Measurements from ENCODE around the gene ACSL1. TPM values are rescaled to one million over a fixed set of nuclear protein-coding genes. Genes with fewer than 3 reads are reported as not detected.
A peak's percentile ranks its signal among the peaks of the same experiment; 100 is the strongest.

The ACSL1 gene
- total RNA-seq, 2 donors from 2014 or later = 3.8 to 5.2 TPM

DNA sequence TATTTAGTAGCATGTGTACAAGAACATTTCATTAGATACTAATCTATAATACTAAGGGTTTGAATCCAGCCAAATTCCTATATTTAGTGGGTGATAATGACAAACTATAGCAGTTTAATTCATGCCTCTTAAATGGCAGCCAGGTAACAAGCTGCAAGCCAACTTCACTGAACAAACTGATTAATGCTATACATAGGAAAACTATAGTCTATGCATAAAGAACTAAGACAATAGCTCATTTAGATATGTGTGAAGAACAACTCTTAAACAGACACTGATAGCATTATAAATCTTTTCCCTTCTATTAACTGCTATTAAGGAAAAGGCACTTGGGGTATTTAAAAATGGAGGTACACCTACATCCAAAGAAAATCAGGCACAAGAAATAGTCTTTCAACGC, 19.1 kb downstream of the ACSL1 start:
- TF ChIP-seq, protein P1, sequence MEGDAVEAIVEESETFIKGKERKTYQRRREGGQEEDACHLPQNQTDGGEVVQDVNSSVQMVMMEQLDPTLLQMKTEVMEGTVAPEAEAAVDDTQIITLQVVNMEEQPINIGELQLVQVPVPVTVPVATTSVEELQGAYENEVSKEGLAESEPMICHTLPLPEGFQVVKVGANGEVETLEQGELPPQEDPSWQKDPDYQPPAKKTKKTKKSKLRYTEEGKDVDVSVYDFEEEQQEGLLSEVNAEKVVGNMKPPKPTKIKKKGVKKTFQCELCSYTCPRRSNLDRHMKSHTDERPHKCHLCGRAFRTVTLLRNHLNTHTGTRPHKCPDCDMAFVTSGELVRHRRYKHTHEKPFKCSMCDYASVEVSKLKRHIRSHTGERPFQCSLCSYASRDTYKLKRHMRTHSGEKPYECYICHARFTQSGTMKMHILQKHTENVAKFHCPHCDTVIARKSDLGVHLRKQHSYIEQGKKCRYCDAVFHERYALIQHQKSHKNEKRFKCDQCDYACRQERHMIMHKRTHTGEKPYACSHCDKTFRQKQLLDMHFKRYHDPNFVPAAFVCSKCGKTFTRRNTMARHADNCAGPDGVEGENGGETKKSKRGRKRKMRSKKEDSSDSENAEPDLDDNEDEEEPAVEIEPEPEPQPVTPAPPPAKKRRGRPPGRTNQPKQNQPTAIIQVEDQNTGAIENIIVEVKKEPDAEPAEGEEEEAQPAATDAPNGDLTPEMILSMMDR (conservative IDR thresholded peaks at IDR 0.05) = no peak
- Histone ChIP-seq H3K36me3 (ENCODE audit: control insufficient read depth, insufficient read depth, low read length) (peaks cover 5% of the 10 kb centered on the region), H3K9ac (ENCODE audit: extremely low read depth, low read length, poor library complexity, severe bottlenecking) (no peak overlapping the region), H3K9me3 (ENCODE audit: control insufficient read depth, low read length) (no peaks in the 10 kb centered on the region), H3K4me3 (ENCODE audit: low read length) (no peak overlapping the region), H3K4me1 (ENCODE audit: control insufficient read depth, insufficient read depth, low read length) (peaks cover 12% of the 10 kb centered on the region), H3K27ac (ENCODE audit: low read depth, low read length) (no peak overlapping the region), H3K27me3 (ENCODE audit: control insufficient read depth, insufficient read depth, low read length, poor library complexity, severe bottlenecking) (no peaks in the 10 kb centered on the region)
- Mint-ChIP-seq H3K27ac (no peak overlapping the region), H3K9me3 (no peaks in the 10 kb centered on the region), H3K4me1 (peaks cover 7% of the 10 kb centered on the region), H3K4me3 (no peak overlapping the region), H3K27me3 (ENCODE audit: insufficient read depth) (no peaks in the 10 kb centered on the region), H3K36me3 (ENCODE audit: low read depth) (no peaks in the 10 kb centered on the region)
- no peak for DNase-seq
- WGBS, 2 experiments (ENCODE audit: insufficient coverage in 1 of 2, insufficient read length in 1 of 2) = 93 to 100% methylated on average over 1 of the region's 1 CpG

DNA sequence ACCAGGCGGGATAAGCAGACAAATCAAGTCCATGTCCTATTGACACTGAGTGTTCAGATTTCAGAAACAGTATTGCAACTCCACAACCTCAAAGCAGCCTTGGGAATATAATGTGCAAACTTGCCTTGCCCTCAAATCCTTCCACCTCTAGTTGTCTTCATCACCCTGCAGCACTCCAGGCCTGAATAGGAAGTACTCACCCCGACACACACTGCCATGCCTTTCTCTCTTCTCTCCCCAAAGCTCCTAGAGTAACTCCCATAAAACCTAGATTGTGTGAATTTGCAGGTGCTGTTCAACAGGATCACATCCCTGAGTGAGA, 19.6 kb downstream of the ACSL1 start:
- no peak overlapping the region for H3K27ac Mint-ChIP-seq
- 83 to 86% methylated on average over 1 to 2 of the region's 2 CpGs for WGBS, 2 experiments (ENCODE audit: insufficient coverage in 1 of 2, insufficient read length in 1 of 2)
- H3K9ac ChIP-seq (ENCODE audit: extremely low read depth, low read length, poor library complexity, severe bottlenecking) = no peak overlapping the region

DNA sequence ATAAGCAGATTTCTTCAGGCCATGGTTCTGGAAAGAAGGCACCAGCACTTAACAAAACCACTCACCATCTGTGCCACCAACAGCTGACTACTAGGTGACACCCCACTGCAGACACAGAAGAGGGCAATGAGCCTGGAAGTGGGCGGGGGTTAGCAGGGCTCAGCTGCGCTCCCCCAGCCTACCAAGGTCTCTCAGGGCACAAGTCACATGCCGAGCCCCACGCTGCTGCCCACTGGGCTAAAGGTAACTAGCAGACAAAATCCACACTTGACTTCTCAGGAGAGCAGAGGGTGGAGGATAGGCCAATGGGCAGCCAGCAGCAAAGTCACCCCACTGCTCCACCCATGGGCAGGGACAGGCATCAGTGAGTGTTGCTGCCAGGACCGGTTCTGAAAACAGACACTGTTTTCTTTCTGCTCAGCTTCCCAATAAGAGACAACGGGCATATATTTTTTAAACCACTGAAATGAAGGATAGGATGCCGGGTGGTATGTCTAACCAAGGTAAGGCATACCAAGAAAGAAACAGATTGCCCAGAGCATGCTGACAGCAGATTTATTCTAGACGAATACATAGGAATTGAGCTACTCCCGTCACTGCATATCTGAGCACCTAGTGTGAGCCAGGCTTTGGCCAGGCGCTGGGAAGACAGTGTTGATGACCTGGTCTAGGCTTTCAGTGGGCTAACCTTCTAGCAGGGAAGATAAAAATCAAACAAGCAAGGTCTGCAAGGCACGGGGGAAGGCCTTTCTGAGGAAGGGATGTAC, 20.1 kb downstream of the ACSL1 start:
- no peak overlapping the region for H3K4me3 Mint-ChIP-seq
- no peaks in the 10 kb centered on the region for H3K27me3 ChIP-seq (ENCODE audit: control insufficient read depth, insufficient read depth, low read length, poor library complexity, severe bottlenecking)
- H3K27ac Mint-ChIP-seq = no peak overlapping the region
- no peak overlapping the region for H3K9ac ChIP-seq (ENCODE audit: extremely low read depth, low read length, poor library complexity, severe bottlenecking)
- H3K9me3 Mint-ChIP-seq = no peaks in the 10 kb centered on the region
- peaks cover 5% of the 10 kb centered on the region for H3K36me3 ChIP-seq (ENCODE audit: control insufficient read depth, insufficient read depth, low read length)
- H3K4me3 ChIP-seq (ENCODE audit: low read length) = no peak overlapping the region
- TF ChIP-seq, protein P1 (conservative IDR thresholded peaks at IDR 0.05) = no peak
- no peaks in the 10 kb centered on the region for H3K36me3 Mint-ChIP-seq (ENCODE audit: low read depth)
- 84 to 87% methylated on average over 10 to 11 of the region's 11 CpGs for WGBS, 2 experiments (ENCODE audit: insufficient coverage in 1 of 2, insufficient read length in 1 of 2)
- no peaks in the 10 kb centered on the region for H3K27me3 Mint-ChIP-seq (ENCODE audit: insufficient read depth)
- H3K4me1 ChIP-seq (ENCODE audit: control insufficient read depth, insufficient read depth, low read length) = peaks cover 12% of the 10 kb centered on the region
- DNase-seq = peak; percentile 63
- H3K27ac ChIP-seq (ENCODE audit: low read depth, low read length) = no peak overlapping the region
- H3K9me3 ChIP-seq (ENCODE audit: control insufficient read depth, low read length) = no peaks in the 10 kb centered on the region
- peaks cover 7% of the 10 kb centered on the region for H3K4me1 Mint-ChIP-seq

More for the DNA sequence above, 19.6 kb downstream of the ACSL1 start:
- no peaks in the 10 kb centered on the region for H3K27me3 Mint-ChIP-seq (ENCODE audit: insufficient read depth)
- Histone ChIP-seq H3K36me3 (ENCODE audit: control insufficient read depth, insufficient read depth, low read length) (peaks cover 5% of the 10 kb centered on the region), H3K9me3 (ENCODE audit: control insufficient read depth, low read length) (no peaks in the 10 kb centered on the region), H3K4me1 (ENCODE audit: control insufficient read depth, insufficient read depth, low read length) (peaks cover 12% of the 10 kb centered on the region), H3K27me3 (ENCODE audit: control insufficient read depth, insufficient read depth, low read length, poor library complexity, severe bottlenecking) (no peaks in the 10 kb centered on the region), H3K4me3 (ENCODE audit: low read length) (no peak overlapping the region), H3K27ac (ENCODE audit: low read depth, low read length) (no peak overlapping the region)
- DNase-seq = no peak
- H3K4me3 Mint-ChIP-seq = no peak overlapping the region
- no peaks in the 10 kb centered on the region for H3K36me3 Mint-ChIP-seq (ENCODE audit: low read depth)
- TF ChIP-seq, protein P1 (conservative IDR thresholded peaks at IDR 0.05) = no peak
- no peaks in the 10 kb centered on the region for H3K9me3 Mint-ChIP-seq
- peaks cover 7% of the 10 kb centered on the region for H3K4me1 Mint-ChIP-seq
